Endothelial cell of umbilical vein (primary cell): ENCODE results near the gene EFCAB8. TPM values are rescaled to one million over a fixed set of nuclear protein-coding genes. Genes with fewer than 3 reads are reported as not detected.

Experiments
- BruUV-seq: library from RNA; stranded (reverse); fragments of 400-500 nt; replicated peaks from 2 replicates; lab custom pipeline; 2021; lab: Mats Ljungman, UMichigan
- CTCF ChIA-PET: fragments of 300-600, 350-600 bp; sonication (Branson Sonifier 250); formaldehyde crosslinking; loops from one replicate; lab custom pipeline; 2021; ENCODE audit warnings: antibody characterized with exemption, inconsistent platforms; lab: Charles Lee
- POLR2A ChIA-PET: fragments of 300-600, 350-600 bp; sonication (Branson Sonifier 250); formaldehyde crosslinking; loops from one replicate; lab custom pipeline; 2021; ENCODE audit warnings: antibody characterized with exemption, inconsistent platforms; lab: Charles Lee
- DNase-seq: peaks from one replicate; pipeline ENCODE4 v3.0.0-alpha.2; 2011; ENCODE audit warnings: low read depth, low spot score
- FAIRE-seq: peaks from 2 replicates; lab custom pipeline; 2011; peaks lifted over from hg19 to GRCh38; lab: Jason Lieb, UNC
- H2AFZ ChIP-seq: 2 replicates; pipeline ENCODE4 v1.6.0; 2012; ENCODE audit warnings: low read depth, low read length, control low read depth, inconsistent platforms
- H3K27ac ChIP-seq: 2 replicates; pipeline ENCODE4 v1.5.1; 2011; ENCODE audit warnings: low read depth, mild to moderate bottlenecking, control low read depth, low read length, moderate library complexity; ENCODE audit not compliant: insufficient read depth
- H3K27me3 ChIP-seq, 2 experiments: 2 replicates each; pipeline versions ENCODE4 v1.6.0 to v1.6.1; 2011; ENCODE audit warnings: low read length in 2 of 2, mixed read lengths in 1 of 2; ENCODE audit not compliant: control insufficient read depth in 2 of 2, insufficient read depth in 2 of 2
- H3K36me3 ChIP-seq, 2 experiments: 2 replicates in 1 of 2; 3 replicates in 1 of 2; pipeline ENCODE4 v1.5.1; 2011; ENCODE audit warnings: low read length in 2 of 2, mild to moderate bottlenecking in 1 of 2, moderate library complexity in 1 of 2; ENCODE audit not compliant: control insufficient read depth in 2 of 2, insufficient read depth in 2 of 2; ENCODE audit errors: extremely low read depth in 1 of 2
- H3K4me1 ChIP-seq: 3 replicates; pipeline ENCODE4 v1.5.1; 2011; ENCODE audit warnings: mild to moderate bottlenecking, low read length; ENCODE audit not compliant: control insufficient read depth, insufficient read depth; ENCODE audit errors: extremely low read depth
- H3K4me2 ChIP-seq: 2 replicates; pipeline ENCODE4 v1.6.1; 2011; ENCODE audit warnings: low read length, control low read depth, mixed read lengths; ENCODE audit not compliant: insufficient read depth
- H3K4me3 ChIP-seq, 3 experiments: fragments of 200-600 bp in 1 of 3; sonication (generic), shearing (Covaris generic) in 1 of 3; replicated peaks in 1 of 3; 2 replicates each; pipeline ENCODE4 v1.5.1; 2011 to 2016; ENCODE audit warnings: control low read depth in 3 of 3, low read length in 3 of 3, mild to moderate bottlenecking in 2 of 3, inconsistent platforms in 1 of 3, low read depth in 1 of 3, moderate library complexity in 1 of 3; ENCODE audit not compliant: insufficient read depth in 1 of 3
- H3K79me2 ChIP-seq: 2 replicates; pipeline ENCODE4 v1.6.0; 2012; ENCODE audit warnings: low read length, inconsistent platforms; ENCODE audit not compliant: control insufficient read depth, insufficient read depth
- H3K9ac ChIP-seq: replicated peaks from 2 replicates; pipeline ENCODE3; 2011; ENCODE audit warnings: low read length, control low read depth; ENCODE audit not compliant: insufficient read depth; ENCODE audit errors: extremely low read depth
- H3K9me1 ChIP-seq: replicated peaks from 3 replicates; pipeline ENCODE4 v1.6.0; 2011; ENCODE audit warnings: mild to moderate bottlenecking, low read length; ENCODE audit not compliant: control insufficient read depth, insufficient read depth; ENCODE audit errors: extremely low read depth
- H3K9me3 ChIP-seq: replicated peaks from 2 replicates; pipeline ENCODE4 v1.5.1; 2012; ENCODE audit warnings: low read length, inconsistent platforms; ENCODE audit not compliant: control insufficient read depth, insufficient read depth
- H4K20me1 ChIP-seq: replicated peaks from 2 replicates; pipeline ENCODE3; 2011; ENCODE audit warnings: mild to moderate bottlenecking, low read length; ENCODE audit not compliant: control insufficient read depth, insufficient read depth; ENCODE audit errors: extremely low read depth
- EZH2 ChIP-seq: IDR thresholded peaks from 2 replicates; pipeline ENCODE4 v1.6.1; 2012; ENCODE audit warnings: borderline replicate concordance, low read depth, mild to moderate bottlenecking, moderate library complexity, low read length, inconsistent platforms; ENCODE audit not compliant: severe bottlenecking
- FOS ChIP-seq: IDR thresholded peaks from 2 replicates; pipeline ENCODE4 v1.6.1; 2011; ENCODE audit warnings: mild to moderate bottlenecking, low read length, moderate library complexity, borderline replicate concordance; ENCODE audit not compliant: insufficient read depth
- GATA2 ChIP-seq: IDR thresholded peaks from 2 replicates; pipeline ENCODE4 v1.7.0; 2011; ENCODE audit warnings: low read depth, mild to moderate bottlenecking, moderate library complexity, mixed read lengths, low read length; ENCODE audit not compliant: insufficient read length, insufficient read depth
- JUN ChIP-seq: IDR thresholded peaks from 2 replicates; pipeline ENCODE4 v1.6.1; 2011; ENCODE audit warnings: borderline replicate concordance, low read depth; ENCODE audit not compliant: insufficient read length, insufficient read depth
- MYC ChIP-seq: IDR thresholded peaks from one replicate; pipeline ENCODE4 v1.6.1; 2011; ENCODE audit warnings: mild to moderate bottlenecking, low read depth, low read length
- POLR2A ChIP-seq: IDR thresholded peaks from 2 replicates; pipeline ENCODE4 v1.6.1; 2012; ENCODE audit warnings: low read depth, mild to moderate bottlenecking, control low read depth, low read length
- POLR2AphosphoS5 ChIP-seq: IDR thresholded peaks from 2 replicates; pipeline ENCODE4 v1.6.1; 2012; ENCODE audit warnings: low read depth, mild to moderate bottlenecking, control low read depth, low read length, moderate library complexity; ENCODE audit not compliant: insufficient read depth
- dilution Hi-C: fragments of 300-500 bp; cut with MboI; formaldehyde crosslinking; loops from one replicate; pipeline ENCODE4 v1.15.0; 2019; ENCODE audit warnings: low sequenced_read_pairs; ENCODE audit not compliant: extremely low pct_ligation_motif_present
- intact Hi-C: fragments of 100-400 bp; cut with micrococcal nuclease; formaldehyde crosslinking; loops from one replicate; pipeline ENCODE4 v1.10.0; 2022
- polyA plus RNA-seq, 4 experiments: library from polyadenylated mRNA; depleted of rRNA in 3 of 4; stranded (reverse) in 3 of 4; unstranded in 1 of 4; fragments of >200 nt; gene quantifications; 2 replicates each; pipeline versions ENCODE4 v1.2.1 to v1.2.3, GENCODE V29; 2011 to 2012; ENCODE audit warnings: missing spikeins in 1 of 4
- total RNA-seq: library from RNA; stranded (reverse); gene quantifications from 2 replicates; pipeline ENCODE4 v1.2.3, GENCODE V29; 2021
- TF ChIP-seq, protein P1 (sequence below), 2 donors: IDR thresholded peaks; 1 replicate in 1 of 2; 2 replicates in 1 of 2; pipeline ENCODE4 v1.5.1; 2011; ENCODE audit warnings: low read length in 2 of 2, mild to moderate bottlenecking in 2 of 2, moderate library complexity in 2 of 2, control low read depth in 1 of 2, inconsistent platforms in 1 of 2, low read depth in 1 of 2; ENCODE audit not compliant: insufficient read depth in 1 of 2; ENCODE audit errors: extremely low read depth in 1 of 2
- TF ChIP-seq, protein P2 (sequence below): IDR thresholded peaks from 2 replicates; pipeline ENCODE4 v1.6.1; 2011; ENCODE audit not compliant: insufficient read depth, insufficient read length

EFCAB8 gene
- total and polyA plus RNA-seq, 2 donors (not counting 3 experiments of a cell fraction or from before 2014, with no cell fraction given), result 0.01 to 0.31 TPM

DNA sequence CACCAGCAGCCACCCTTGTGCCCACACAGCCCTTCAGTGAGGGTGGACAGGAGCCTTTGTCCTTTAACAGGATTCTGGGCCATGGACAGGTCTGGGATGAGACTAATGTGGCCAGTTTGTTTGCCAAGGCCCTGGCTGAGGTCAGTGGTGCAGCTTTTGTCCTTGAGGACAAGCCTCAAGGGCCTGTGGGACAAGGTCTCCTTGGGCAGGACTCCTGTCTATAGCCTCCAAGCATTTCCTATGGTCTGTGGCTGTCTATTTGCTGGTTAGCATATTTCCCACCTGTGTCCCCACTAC is 101.4 kb downstream of the EFCAB8 start:
- no peak for FAIRE-seq
- TF ChIP-seq MYC (no peak), POLR2AphosphoS5 (no peak), GATA2 (no peak), EZH2 (no peak), JUN (no peak), POLR2A (no peak), FOS (no peak)
- TF ChIP-seq, protein P1, sequence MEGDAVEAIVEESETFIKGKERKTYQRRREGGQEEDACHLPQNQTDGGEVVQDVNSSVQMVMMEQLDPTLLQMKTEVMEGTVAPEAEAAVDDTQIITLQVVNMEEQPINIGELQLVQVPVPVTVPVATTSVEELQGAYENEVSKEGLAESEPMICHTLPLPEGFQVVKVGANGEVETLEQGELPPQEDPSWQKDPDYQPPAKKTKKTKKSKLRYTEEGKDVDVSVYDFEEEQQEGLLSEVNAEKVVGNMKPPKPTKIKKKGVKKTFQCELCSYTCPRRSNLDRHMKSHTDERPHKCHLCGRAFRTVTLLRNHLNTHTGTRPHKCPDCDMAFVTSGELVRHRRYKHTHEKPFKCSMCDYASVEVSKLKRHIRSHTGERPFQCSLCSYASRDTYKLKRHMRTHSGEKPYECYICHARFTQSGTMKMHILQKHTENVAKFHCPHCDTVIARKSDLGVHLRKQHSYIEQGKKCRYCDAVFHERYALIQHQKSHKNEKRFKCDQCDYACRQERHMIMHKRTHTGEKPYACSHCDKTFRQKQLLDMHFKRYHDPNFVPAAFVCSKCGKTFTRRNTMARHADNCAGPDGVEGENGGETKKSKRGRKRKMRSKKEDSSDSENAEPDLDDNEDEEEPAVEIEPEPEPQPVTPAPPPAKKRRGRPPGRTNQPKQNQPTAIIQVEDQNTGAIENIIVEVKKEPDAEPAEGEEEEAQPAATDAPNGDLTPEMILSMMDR (IDR thresholded peaks at IDR 0.05; ENCODE audit: extremely low read depth in 1 of 2, insufficient read depth in 1 of 2, low read depth in 1 of 2, low read length in 2 of 2), result no peak
- TF ChIP-seq, protein P2, sequence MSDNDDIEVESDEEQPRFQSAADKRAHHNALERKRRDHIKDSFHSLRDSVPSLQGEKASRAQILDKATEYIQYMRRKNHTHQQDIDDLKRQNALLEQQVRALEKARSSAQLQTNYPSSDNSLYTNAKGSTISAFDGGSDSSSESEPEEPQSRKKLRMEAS, result no peak
- H3K27me3 ChIP-seq, result peaks cover 1 to 5% of the 10 kb centered on the region in 2 experiments
- no peaks in the 10 kb centered on the region for H3K79me2 ChIP-seq
- H3K9me3 ChIP-seq, result no peaks in the 10 kb centered on the region
- no peaks in the 10 kb centered on the region for H4K20me1 ChIP-seq
- intact Hi-C loops (no loop called here), dilution Hi-C loops (no loop called here)
- H3K36me3 ChIP-seq, result no peaks in the 10 kb centered on the region
- no peak overlapping the region for H3K4me2 ChIP-seq
- H3K9ac ChIP-seq, result no peak overlapping the region
- ChIA-PET CTCF (interaction anchor here (1.2 to 1.3 kb wide), 2 partner anchors 14 to 16 kb away, joined by 3 to 5 read pairs; no protein-coding TSS in a partner anchor), POLR2A (no interaction called here)
- DNase-seq, result no peak
- H3K9me1 ChIP-seq, result no peaks in the 10 kb centered on the region
- H2AFZ ChIP-seq, result no peak overlapping the region
- BruUV-seq, result no TSS peak
- H3K4me3 ChIP-seq, result no peak overlapping the region
- H3K4me1 ChIP-seq, result no peaks in the 10 kb centered on the region
- H3K27ac ChIP-seq, result no peak overlapping the region
